Head of caudate nucleus (tissue), 42 donors: ENCODE results near the gene RIN2.
A peak's percentile ranks its signal among the peaks of the same experiment; 100 is the strongest.

Experiments used
- DNase-seq, 42 donors: peaks; one replicate each; pipeline versions ENCODE4 v3.0.0 to v3.0.0-alpha.2; 2020 to 2021; ENCODE audit warnings: mixed read lengths in 7 of 42
- intact Hi-C: fragments of 100-400 bp; cut with DNase I; formaldehyde crosslinking; loops from one replicate; pipeline ENCODE4 v1.15.0; 2022

The RIN2 gene, protein sequence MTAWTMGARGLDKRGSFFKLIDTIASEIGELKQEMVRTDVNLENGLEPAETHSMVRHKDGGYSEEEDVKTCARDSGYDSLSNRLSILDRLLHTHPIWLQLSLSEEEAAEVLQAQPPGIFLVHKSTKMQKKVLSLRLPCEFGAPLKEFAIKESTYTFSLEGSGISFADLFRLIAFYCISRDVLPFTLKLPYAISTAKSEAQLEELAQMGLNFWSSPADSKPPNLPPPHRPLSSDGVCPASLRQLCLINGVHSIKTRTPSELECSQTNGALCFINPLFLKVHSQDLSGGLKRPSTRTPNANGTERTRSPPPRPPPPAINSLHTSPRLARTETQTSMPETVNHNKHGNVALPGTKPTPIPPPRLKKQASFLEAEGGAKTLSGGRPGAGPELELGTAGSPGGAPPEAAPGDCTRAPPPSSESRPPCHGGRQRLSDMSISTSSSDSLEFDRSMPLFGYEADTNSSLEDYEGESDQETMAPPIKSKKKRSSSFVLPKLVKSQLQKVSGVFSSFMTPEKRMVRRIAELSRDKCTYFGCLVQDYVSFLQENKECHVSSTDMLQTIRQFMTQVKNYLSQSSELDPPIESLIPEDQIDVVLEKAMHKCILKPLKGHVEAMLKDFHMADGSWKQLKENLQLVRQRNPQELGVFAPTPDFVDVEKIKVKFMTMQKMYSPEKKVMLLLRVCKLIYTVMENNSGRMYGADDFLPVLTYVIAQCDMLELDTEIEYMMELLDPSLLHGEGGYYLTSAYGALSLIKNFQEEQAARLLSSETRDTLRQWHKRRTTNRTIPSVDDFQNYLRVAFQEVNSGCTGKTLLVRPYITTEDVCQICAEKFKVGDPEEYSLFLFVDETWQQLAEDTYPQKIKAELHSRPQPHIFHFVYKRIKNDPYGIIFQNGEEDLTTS

GRCh38 chr20:19758133-19758500 is at the start of gene RIN2:
Gene RIN2 (plus strand): TSS chr20:19758258. CDS start chr20:19889602, 131,344 bp downstream.
- DNase-seq = peak in 33 of 42 donors; percentile 11 to 75 (median 48)
- intact Hi-C loops = no loop called here

GRCh38 chr20:19709635-19710335 is 48.3 kb upstream of the RIN2 start:
- intact Hi-C loops = no loop called here
- DNase-seq = no peak

GRCh38 chr20:19710336-19711120 is 47.5 kb upstream of the RIN2 start:
- DNase-seq = peak in 2 of 42 donors; percentile 10 to 17
- intact Hi-C loops = no loop called here

DNA sequence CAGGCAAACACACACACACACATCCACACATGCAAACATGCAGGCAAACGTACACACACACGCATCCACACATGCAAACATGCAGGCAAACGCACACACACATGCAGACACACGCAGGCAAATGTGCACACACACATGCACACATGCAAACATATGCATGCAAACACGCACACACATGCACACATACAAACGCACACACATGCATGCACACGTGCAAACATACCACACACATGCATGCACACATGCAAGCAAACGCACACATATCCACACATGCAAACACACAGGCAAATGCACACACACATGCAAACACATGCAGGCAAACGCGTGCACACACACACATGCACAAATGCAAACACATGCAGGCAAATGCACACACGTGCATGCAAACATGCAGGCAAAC is 46.9 kb upstream of the RIN2 start:
- intact Hi-C loops = no loop called here
- peak in 1 of 42 donors; percentile 2 for DNase-seq

DNA sequence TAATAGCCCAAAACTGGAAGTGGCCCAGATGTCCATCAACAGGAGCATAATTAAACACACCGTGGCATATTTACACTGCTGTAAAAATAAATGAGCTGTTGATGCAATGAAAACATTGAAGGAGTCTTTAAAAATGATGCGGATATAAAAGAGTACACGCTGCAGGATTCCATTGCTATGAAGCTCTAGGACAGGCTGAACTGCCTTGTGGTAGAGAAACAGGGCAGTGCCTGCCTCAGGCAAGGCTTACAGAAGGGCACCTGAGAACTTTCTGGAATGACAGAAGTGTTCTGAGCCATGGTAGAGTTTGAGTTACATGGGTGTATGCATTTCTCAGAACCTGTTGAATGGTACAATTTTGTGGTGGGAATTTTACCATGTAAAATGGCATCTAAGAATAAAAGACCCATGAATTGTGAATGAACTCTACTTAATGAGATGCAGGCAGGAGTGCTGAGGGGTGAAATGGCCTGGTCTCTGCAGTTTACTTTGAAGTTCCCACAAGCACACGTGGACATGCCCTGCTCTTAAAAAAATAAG is 45.3 kb upstream of the RIN2 start:
- intact Hi-C loops = no loop called here
- DNase-seq = peak in 1 of 42 donors; percentile 2

DNA sequence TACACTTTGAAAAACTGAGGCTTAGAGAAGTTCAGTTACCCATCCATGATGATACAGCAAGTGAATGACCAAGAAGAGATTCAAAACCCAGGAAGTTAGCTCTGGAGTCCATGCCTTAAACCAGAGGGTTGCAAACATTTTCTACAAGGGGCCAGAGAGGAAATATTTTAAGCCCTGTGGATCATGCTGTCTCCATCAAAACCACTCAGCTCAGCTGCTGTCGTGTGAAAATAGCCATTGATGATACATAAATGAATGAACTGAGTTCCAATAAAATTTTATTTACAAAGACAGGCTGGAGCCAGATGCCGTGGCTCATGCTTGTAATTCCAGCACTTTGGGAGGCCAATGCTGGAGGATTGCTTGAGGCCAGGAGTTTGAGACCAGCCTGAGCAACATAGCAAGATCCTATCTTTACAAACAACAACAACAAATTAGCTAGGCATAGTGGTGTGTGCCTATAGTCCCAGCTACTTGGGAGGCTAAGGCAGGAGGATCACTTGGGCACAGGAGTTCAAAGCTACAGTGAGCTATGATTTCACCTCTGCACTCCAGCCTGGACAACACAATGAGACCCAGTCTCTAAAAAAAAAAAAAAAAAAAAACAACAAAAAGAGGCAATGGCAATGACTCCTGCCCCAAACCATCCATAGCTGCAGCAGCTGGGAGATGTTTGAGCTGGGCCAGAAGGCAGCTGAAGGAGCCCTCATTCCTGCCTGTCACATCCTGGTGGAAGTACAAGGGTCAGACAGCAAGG is 44.1 kb upstream of the RIN2 start:
- intact Hi-C loops = no loop called here

DNA sequence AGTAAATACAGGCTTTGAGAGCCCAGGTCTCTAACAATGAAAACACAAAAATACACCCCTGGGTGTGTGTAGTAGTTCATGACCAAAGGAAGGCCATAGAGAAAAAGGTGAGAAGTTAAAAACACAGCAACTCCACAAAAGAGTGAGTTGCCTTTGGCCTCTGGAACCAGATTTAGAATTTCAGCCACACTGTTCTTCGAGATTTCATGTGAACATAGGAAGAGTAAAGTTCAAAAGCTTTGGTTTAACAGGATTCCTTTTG is 43.5 kb upstream of the RIN2 start:
- DNase-seq = peak in 1 of 42 donors; percentile 4
- intact Hi-C loops = no loop called here

More for the DNA sequence above, 44.1 kb upstream of the RIN2 start:
- no peak for DNase-seq

GRCh38 chr20:19715986-19716385 is 42.1 kb upstream of the RIN2 start:
- DNase-seq = peak in 1 of 42 donors; percentile 2
- intact Hi-C loops = no loop called here

DNA sequence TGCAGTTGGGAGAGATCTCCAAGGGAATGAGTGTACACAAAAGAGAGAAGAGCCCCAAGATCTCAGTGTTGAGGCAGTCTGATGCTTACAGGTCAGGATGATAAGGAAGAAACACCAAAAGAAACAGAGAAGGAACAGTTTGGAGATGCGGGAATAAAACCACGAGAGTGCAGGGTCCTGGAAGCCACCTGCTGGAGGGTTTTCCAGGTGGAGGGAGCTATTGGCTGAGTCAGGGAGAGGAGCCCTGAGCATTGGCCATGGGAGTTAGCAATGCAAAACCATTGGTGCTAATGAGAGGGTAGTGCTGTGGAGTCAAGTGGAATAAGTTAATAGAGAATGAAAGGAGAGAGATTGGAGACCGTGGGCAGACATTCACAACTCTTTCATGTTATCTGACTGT is 39.2 kb upstream of the RIN2 start:
- intact Hi-C loops = no loop called here
- peak in 1 of 42 donors; percentile 1 for DNase-seq

GRCh38 chr20:19720991-19721390 is 37.1 kb upstream of the RIN2 start:
- intact Hi-C loops = no loop called here

DNA sequence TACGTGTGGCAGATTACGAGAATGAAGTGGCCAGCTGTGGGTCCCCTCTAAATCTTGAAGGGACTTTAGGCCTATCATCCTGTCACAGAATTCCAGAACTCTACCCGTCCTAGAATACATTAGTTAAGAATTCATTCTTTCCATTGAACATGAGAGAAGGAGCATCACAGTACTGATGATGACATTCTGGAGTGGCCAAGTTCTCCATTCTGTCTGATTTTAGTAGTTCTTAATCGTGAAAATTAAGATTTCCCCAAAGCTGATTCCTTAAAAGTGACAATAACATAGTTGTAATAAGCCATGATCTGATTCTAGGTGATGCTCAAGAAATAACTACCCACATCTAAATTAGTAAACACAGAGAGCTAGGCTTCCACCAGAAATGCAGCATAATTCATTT is 35.0 kb upstream of the RIN2 start:
- intact Hi-C loops = no loop called here
- DNase-seq = no peak

More at GRCh38 chr20:19720991-19721390, 37.1 kb upstream of the RIN2 start:
- no peak for DNase-seq

DNA sequence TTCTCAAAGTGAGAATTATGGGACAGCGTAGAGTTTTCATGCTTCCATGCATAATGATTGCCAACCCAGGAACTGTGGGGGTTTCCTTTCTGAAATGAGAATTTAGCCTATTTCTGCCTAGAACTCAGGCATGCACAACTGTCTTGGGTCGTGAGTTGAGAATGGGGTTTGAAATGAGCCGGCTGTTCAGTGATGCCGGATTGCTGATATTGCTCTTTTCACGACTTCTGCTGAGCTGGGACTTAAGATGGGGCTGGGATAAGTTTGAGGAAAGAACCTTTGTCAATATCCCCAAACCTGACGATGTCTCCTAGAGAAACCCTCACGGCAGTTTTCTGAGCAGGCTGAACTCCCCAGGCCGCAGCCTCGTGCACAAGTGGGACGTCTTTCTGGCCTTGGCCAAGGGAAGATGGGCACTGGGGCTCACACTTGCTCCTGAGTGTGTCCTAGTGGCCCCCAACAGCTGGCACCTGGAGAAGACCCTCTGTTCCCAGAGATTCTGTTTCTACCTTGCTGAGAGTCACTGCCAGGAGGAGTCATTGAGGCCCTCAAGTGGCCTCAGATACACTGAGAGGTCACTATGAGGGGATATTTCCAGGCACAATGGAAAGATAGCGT is 34.1 kb upstream of the RIN2 start:
- intact Hi-C loops = no loop called here
- no peak for DNase-seq

DNA sequence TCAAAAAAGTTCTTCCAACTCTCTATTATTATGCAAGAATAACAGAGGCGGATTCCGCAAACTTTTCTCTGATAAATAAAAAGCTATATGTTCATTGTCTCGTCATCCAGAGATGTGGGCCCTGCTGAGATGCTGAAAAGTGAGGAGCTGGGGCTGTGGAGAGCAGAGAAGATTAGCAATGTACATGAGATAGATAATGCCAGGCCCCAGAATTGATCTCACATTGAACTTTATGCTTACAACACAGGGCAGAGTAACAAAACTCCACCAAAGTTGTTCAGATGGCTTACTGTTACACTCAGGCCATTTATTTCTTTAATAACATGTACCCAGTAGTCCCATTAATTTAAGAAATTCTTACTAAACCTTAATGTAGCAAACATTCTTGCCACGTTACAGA is 32.7 kb upstream of the RIN2 start:
- intact Hi-C loops = no loop called here
- peak in 1 of 42 donors; percentile 8 for DNase-seq

DNA sequence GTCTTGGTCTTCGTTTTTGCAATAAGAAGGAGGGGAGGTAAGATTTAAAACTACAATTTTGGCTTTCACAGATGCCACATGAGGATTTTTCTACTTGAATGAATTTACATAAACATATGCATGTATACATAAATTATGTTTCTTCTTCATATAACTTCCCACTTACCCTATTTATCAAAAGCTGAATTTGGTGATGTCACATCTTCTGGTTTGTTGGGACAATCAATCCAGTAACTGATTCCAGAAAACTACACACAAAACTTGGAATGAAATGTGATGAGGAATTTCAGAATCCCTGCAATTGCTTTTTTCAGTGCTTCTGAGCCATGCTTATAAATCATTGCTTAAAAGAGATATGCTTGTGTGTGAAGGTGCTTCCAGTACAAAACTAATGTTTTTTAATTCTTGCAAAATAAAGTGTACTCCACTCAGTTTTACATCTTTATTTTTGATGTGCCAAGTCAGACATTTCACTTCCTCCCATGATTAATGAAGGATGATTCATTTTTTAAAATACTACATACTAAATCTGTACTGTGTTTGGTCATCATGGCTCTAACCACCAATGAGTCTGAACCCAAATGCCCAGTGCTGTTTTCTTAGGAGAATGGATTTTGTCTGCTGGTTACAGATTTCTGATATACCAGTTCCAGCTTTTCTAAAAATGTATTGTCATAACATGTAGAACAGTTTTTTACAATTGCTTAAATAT is 32.1 kb upstream of the RIN2 start:
- intact Hi-C loops = no loop called here
- no peak for DNase-seq

GRCh38 chr20:19727251-19727847 is 30.7 kb upstream of the RIN2 start:
- DNase-seq = peak in 1 of 42 donors; percentile 31
- intact Hi-C loops = no loop called here

GRCh38 chr20:19729672-19730071 is 28.4 kb upstream of the RIN2 start:
- DNase-seq = no peak
- intact Hi-C loops = no loop called here

- intact Hi-C loops = no loop called here
- peak in 1 of 42 donors; percentile 37 for DNase-seq
Observed at GRCh38 chr20:19730706-19731105, 27.4 kb upstream of the RIN2 start.
